Measurements from ENCODE around the gene DDI2. TPM values are rescaled to one million over a fixed set of nuclear protein-coding genes. Genes with fewer than 3 reads are reported as not detected.

DDI2 gene
- 23.3 and 23.8 TPM in 2 replicates for total RNA-seq (ENCODE audit: low replicate concordance)

DNA sequence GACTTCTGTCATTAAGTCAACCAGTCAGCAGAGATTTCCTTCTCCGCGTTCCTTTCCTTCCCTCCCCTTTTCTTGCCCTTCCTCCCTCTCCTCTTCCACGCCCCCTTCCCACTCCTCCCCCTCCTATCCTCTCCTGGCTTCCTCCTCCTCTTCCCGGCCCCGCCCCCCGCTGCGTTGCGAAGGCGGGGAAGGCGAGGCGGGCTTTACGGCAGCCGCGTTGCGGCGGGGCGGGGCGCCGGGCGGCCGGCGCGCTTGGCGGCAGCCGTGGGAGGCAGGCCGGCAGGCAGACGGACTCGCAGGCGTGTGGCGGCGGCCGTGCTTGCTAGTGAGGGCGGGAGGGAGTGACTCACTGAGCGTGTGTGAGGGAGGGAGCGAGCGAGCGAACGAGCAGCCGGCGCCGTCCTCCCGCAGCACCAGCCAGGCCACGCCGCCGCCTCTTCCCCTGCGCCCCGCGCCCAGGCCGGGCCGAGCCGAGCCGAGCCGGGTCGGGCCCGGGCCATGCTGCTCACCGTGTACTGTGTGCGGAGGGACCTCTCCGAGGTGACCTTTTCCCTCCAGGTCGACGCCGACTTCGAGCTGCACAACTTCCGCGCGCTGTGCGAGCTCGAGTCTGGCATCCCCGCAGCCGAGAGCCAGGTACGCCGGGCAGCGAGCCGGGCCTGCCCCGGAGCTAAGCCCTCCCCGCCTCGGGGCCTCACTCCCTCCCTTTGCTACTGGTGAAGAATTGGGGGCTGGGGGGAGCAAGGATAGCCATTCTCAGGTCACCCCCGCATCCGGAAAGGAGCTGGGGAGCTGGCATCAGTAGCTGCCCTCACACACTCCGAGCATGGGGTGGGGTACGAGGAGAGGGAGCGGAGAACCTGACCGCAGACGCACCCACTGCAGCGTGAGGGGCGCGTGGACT is at the start of gene DDI2:
Gene DDI2, plus strand, starts transcription at position 286 of the 904 bp plus-strand sequence. Its CDS starts 213 bp downstream, at position 499.
- DNase-seq (ENCODE audit: low spot score): peak; percentile 98
- Mint-ChIP-seq H3K9me3 (no peaks in the 10 kb centered on the region), H3K27me3 (ENCODE audit: insufficient read depth, low read depth) (peaks cover 12% of the 10 kb centered on the region), H3K27ac (peak within 1 kb of the TSS; percentile 84), H3K36me3 (no peaks in the 10 kb centered on the region), H3K4me3 (peak within 1 kb of the TSS; percentile 96), H3K4me1 (peaks cover 24% of the 10 kb centered on the region)
- Histone ChIP-seq H3K4me3 (peak within 1 kb of the TSS; percentile 84), H3K4me2 (peak within 1 kb of the TSS; percentile 87), H3F3A (ENCODE audit: low read depth) (peaks cover 21% of the 10 kb centered on the region), H3K79me2 (ENCODE audit: low read depth) (peaks cover 50% of the 10 kb centered on the region), H3K4me1 (peaks cover 18% of the 10 kb centered on the region), H4K20me1 (ENCODE audit: low read depth) (peaks cover 26% of the 10 kb centered on the region), H3K27me3 (no peaks in the 10 kb centered on the region), H3K36me3 (no peaks in the 10 kb centered on the region), H2AFZ (replicated peaks) (peak within 1 kb of the TSS; percentile 86), H3K9ac (peak within 1 kb of the TSS; percentile 76), H3K9me3 (ENCODE audit: low read depth) (no peaks in the 10 kb centered on the region), H3K27ac (peak within 1 kb of the TSS; percentile 85)
- TF ChIP-seq EZH2phosphoT487 (IDR thresholded peaks at IDR 0.05) (no peak), EZH2 (IDR thresholded peaks at IDR 0.05) (no peak), CTCF (IDR thresholded peaks at IDR 0.05) (no peak)

GRCh38 chr1:15568387-15569073 is 48.7 kb upstream of the DDI2 start:
- Mint-ChIP-seq H3K4me3 (no peak overlapping the region), H3K27ac (no peak overlapping the region), H3K4me1 (no peaks in the 10 kb centered on the region), H3K9me3 (no peaks in the 10 kb centered on the region), H3K27me3 (ENCODE audit: insufficient read depth, low read depth) (peaks cover 2% of the 10 kb centered on the region), H3K36me3 (peaks cover 25% of the 10 kb centered on the region)
- DNase-seq (ENCODE audit: low spot score): no peak
- H3K4me1 ChIP-seq: peaks cover 6% of the 10 kb centered on the region
- H3K4me3 ChIP-seq: no peak overlapping the region
- H3F3A ChIP-seq (ENCODE audit: low read depth): peaks cover 5% of the 10 kb centered on the region
- no peaks in the 10 kb centered on the region for H4K20me1 ChIP-seq (ENCODE audit: low read depth)
- H3K79me2 ChIP-seq (ENCODE audit: low read depth): no peaks in the 10 kb centered on the region
- no peak overlapping the region for H2AFZ ChIP-seq (replicated peaks)
- no peaks in the 10 kb centered on the region for H3K27me3 ChIP-seq
- no peak overlapping the region for H3K4me2 ChIP-seq
- no peak overlapping the region for H3K27ac ChIP-seq
- H3K9ac ChIP-seq: no peak overlapping the region
- H3K36me3 ChIP-seq: peaks cover 6% of the 10 kb centered on the region
- no peak for TF ChIP-seq EZH2 (IDR thresholded peaks at IDR 0.05)
- TF ChIP-seq EZH2phosphoT487 (IDR thresholded peaks at IDR 0.05): no peak
- no peak for TF ChIP-seq CTCF (IDR thresholded peaks at IDR 0.05)
- H3K9me3 ChIP-seq (ENCODE audit: low read depth): no peaks in the 10 kb centered on the region

GRCh38 chr1:15570861-15571260 is 46.4 kb upstream of the DDI2 start:
- peaks cover 5% of the 10 kb centered on the region for H3K4me1 Mint-ChIP-seq
- H3K27me3 Mint-ChIP-seq (ENCODE audit: insufficient read depth, low read depth): peaks cover 2% of the 10 kb centered on the region
- H3K36me3 Mint-ChIP-seq: peaks cover 22% of the 10 kb centered on the region
- Histone ChIP-seq H3K27me3 (no peaks in the 10 kb centered on the region), H3K9me3 (ENCODE audit: low read depth) (no peaks in the 10 kb centered on the region), H3F3A (ENCODE audit: low read depth) (peaks cover 11% of the 10 kb centered on the region), H3K4me1 (peaks cover 11% of the 10 kb centered on the region), H3K36me3 (peaks cover 6% of the 10 kb centered on the region), H3K9ac (no peak overlapping the region), H3K79me2 (ENCODE audit: low read depth) (no peaks in the 10 kb centered on the region), H3K27ac (no peak overlapping the region), H3K4me3 (no peak overlapping the region), H3K4me2 (no peak overlapping the region), H2AFZ (replicated peaks) (no peak overlapping the region), H4K20me1 (ENCODE audit: low read depth) (no peaks in the 10 kb centered on the region)
- DNase-seq (ENCODE audit: low spot score): no peak
- no peaks in the 10 kb centered on the region for H3K9me3 Mint-ChIP-seq
- no peak overlapping the region for H3K27ac Mint-ChIP-seq
- TF ChIP-seq CTCF (IDR thresholded peaks at IDR 0.05): no peak
- H3K4me3 Mint-ChIP-seq: no peak overlapping the region
